ENCODE data around the gene TBL1Y. TPM values are rescaled to one million over a fixed set of nuclear protein-coding genes. Genes with fewer than 3 reads are reported as not detected.

Gene TBL1Y
- total RNA-seq, 3 donors from 2014 or later, result 0.20 to 0.25 TPM; not detected in 1

- no peak for TF ChIP-seq CTCF (IDR thresholded peaks at IDR 0.05)
- no peaks in the 10 kb centered on the region for H3K9me3 ChIP-seq
- H3K4me3 ChIP-seq, result no peak overlapping the region
- intact Hi-C loops (cut with DNase I, micrococcal nuclease), result no loop called here
- DNase-seq, result peak in 1 of 3 donors; percentile 26
- no peaks in the 10 kb centered on the region for H3K4me1 ChIP-seq (ENCODE audit: low read depth)
- H3K36me3 ChIP-seq (ENCODE audit: low read depth), result no peaks in the 10 kb centered on the region
- no peak for ATAC-seq
Measured at GRCh38 chrY:7092836-7093235, 182.3 kb downstream of the TBL1Y start.

GRCh38 chrY:7094365-7094764 lies 183.9 kb downstream of the TBL1Y start:
- no peaks in the 10 kb centered on the region for H3K36me3 ChIP-seq (ENCODE audit: low read depth)
- no peaks in the 10 kb centered on the region for H3K9me3 ChIP-seq
- intact Hi-C loops (cut with DNase I, micrococcal nuclease), result no loop called here
- no peaks in the 10 kb centered on the region for H3K4me1 ChIP-seq (ENCODE audit: low read depth)
- TF ChIP-seq CTCF (IDR thresholded peaks at IDR 0.05), result no peak
- DNase-seq (no peak), ATAC-seq (no peak)
- no peak overlapping the region for H3K4me3 ChIP-seq

GRCh38 chrY:7097021-7097420 lies 186.5 kb downstream of the TBL1Y start:
- Histone ChIP-seq H3K4me1 (ENCODE audit: low read depth) (no peaks in the 10 kb centered on the region), H3K4me3 (no peak overlapping the region), H3K9me3 (no peaks in the 10 kb centered on the region), H3K36me3 (ENCODE audit: low read depth) (no peaks in the 10 kb centered on the region)
- ATAC-seq, result no peak
- no peak for DNase-seq
- TF ChIP-seq CTCF (IDR thresholded peaks at IDR 0.05), result no peak
- intact Hi-C loops (cut with DNase I, micrococcal nuclease), result no loop called here

GRCh38 chrY:7099742-7100141 lies 189.2 kb downstream of the TBL1Y start:
- no peak for TF ChIP-seq CTCF (IDR thresholded peaks at IDR 0.05)
- no peak for DNase-seq
- Histone ChIP-seq H3K4me3 (no peak overlapping the region), H3K36me3 (ENCODE audit: low read depth) (no peaks in the 10 kb centered on the region), H3K9me3 (no peaks in the 10 kb centered on the region), H3K4me1 (ENCODE audit: low read depth) (no peaks in the 10 kb centered on the region)
- no peak for ATAC-seq
- intact Hi-C loops (cut with DNase I, micrococcal nuclease), result no loop called here

GRCh38 chrY:7102680-7103079 lies 192.2 kb downstream of the TBL1Y start:
- no peak for ATAC-seq
- Histone ChIP-seq H3K4me1 (ENCODE audit: low read depth) (no peaks in the 10 kb centered on the region), H3K36me3 (ENCODE audit: low read depth) (no peaks in the 10 kb centered on the region), H3K9me3 (no peaks in the 10 kb centered on the region), H3K4me3 (no peak overlapping the region)
- intact Hi-C loops (cut with DNase I, micrococcal nuclease), result no loop called here
- no peak for TF ChIP-seq CTCF (IDR thresholded peaks at IDR 0.05)
- no peak for DNase-seq

GRCh38 chrY:7107179-7107578 lies 196.7 kb downstream of the TBL1Y start:
- no peak for TF ChIP-seq CTCF (IDR thresholded peaks at IDR 0.05)
- intact Hi-C loops (cut with DNase I, micrococcal nuclease), result no loop called here
- no peaks in the 10 kb centered on the region for H3K36me3 ChIP-seq (ENCODE audit: low read depth)
- H3K9me3 ChIP-seq, result no peaks in the 10 kb centered on the region
- DNase-seq (no peak), ATAC-seq (no peak)
- H3K4me3 ChIP-seq, result no peak overlapping the region
- no peaks in the 10 kb centered on the region for H3K4me1 ChIP-seq (ENCODE audit: low read depth)
